Measurements from ENCODE around the gene SHB.

Gene SHB

DNA sequence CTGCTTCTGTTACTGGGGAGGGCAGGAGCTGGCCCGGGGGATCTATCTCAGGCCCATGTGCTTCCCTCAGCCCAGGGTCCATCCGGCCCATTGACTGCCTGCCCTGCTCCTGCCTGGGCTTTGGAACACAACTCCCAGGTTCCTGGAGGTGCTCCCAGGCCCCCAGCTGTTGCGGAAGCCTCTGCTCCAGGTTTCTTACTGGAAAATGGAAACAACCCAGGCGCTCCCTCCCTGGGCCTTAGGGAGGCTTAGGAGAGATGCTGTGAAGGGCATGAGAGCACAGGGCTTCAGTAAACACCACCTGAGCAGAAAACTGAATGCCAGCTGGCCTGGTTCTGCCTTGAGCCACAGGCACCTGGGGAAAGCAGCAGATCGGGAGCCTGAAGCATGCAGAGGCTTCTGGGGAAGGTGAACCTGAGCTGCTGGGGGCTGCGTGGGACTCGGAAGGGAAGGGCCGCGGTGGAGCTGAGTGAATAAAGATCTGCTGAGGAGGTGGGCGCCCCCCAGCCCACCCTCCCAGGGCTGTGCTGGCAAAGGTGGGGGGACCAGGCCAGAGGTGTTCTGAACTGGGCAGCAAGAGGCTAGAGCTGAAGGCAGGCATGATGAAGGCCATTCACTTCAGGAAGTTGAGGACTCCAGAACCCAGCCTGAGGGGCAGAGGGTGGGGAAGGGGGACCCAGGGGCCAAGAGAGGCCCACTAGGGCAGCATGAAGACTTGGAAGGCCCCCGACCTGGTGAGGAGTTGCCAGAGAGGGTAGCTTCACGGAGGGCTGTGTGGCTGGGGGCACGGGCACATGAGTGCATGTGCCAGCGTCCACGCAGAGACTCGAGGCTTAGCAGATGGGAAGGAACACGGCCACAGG lies 64.8 kb downstream of the SHB start:
- DNase-seq (ENCODE audit: low read depth) = no peak
- TF ChIP-seq, protein P1, sequence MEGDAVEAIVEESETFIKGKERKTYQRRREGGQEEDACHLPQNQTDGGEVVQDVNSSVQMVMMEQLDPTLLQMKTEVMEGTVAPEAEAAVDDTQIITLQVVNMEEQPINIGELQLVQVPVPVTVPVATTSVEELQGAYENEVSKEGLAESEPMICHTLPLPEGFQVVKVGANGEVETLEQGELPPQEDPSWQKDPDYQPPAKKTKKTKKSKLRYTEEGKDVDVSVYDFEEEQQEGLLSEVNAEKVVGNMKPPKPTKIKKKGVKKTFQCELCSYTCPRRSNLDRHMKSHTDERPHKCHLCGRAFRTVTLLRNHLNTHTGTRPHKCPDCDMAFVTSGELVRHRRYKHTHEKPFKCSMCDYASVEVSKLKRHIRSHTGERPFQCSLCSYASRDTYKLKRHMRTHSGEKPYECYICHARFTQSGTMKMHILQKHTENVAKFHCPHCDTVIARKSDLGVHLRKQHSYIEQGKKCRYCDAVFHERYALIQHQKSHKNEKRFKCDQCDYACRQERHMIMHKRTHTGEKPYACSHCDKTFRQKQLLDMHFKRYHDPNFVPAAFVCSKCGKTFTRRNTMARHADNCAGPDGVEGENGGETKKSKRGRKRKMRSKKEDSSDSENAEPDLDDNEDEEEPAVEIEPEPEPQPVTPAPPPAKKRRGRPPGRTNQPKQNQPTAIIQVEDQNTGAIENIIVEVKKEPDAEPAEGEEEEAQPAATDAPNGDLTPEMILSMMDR (IDR thresholded peaks at IDR 0.05; ENCODE audit: insufficient read depth, low read depth, low read length, missing control alignments) = no peak
- H3K4me3 ChIP-seq (ENCODE audit: low read depth, low read length) = no peak overlapping the region

DNA sequence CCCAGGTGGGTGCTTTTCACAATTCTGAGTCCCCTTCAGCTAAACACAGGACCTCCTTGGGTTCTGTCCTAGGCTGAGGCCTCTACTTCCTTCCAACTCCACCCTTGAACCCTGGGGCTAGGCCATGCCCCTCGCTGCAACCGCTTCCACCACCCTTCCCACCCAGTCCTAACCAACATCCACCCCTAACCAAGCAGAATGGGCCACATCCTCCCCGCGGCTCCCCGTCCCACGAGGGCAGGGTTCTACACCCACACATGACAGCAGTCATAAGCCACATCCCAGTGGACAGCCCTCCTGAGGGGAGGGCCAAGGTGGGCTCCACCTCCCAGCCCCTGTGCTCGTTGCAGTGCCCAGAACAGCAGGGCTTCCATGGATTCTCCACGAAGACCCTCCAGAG lies 65.8 kb downstream of the SHB start:
- DNase-seq (ENCODE audit: low read depth) = no peak
- no peak overlapping the region for H3K4me3 ChIP-seq (ENCODE audit: low read depth, low read length)
- TF ChIP-seq, protein P1 (IDR thresholded peaks at IDR 0.05; ENCODE audit: insufficient read depth, low read depth, low read length, missing control alignments) = no peak

DNA sequence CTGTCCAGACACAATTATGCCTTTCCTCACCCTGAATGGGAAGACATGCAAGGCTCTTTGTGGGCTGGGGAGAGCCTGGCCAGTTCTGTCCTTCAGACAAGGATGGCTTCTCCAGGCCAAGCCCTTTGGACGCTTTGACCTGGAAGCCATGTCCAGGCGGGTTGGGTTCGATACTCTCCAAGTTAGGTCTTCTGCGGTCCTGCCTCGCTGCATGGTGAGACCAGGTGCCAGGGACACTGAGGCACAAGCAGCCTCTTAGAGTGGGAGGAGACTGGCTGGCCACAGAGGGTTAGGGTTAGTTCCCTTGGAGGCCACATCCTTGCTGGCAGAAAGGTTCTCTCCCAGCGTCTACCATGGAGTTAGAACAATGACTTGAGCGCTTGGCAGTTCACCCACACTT lies 67.6 kb downstream of the SHB start:
- DNase-seq (ENCODE audit: low read depth) = no peak
- H3K4me3 ChIP-seq (ENCODE audit: low read depth, low read length) = no peak overlapping the region
- TF ChIP-seq, protein P1 (IDR thresholded peaks at IDR 0.05; ENCODE audit: insufficient read depth, low read depth, low read length, missing control alignments) = no peak

DNA sequence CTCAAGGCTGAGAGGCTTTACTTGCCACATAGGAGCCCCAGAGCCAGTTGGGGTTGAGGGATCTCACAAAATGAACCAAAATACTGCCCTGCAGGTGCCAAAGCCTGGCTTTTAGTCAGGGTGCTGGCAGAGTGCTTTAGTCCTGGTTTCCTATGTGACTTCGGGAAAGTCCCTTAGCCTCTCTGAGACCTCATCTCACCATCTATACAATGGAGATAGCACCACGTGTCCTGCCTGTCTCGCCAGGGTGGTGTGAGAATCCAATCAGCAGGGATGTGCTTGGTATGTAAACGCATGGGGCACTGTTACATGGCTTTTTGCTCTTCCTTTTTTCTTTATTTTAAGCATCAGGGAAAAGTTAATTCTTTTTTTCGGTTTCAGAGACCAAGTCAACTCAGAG lies 68.3 kb downstream of the SHB start:
- peak; percentile 68 for DNase-seq (ENCODE audit: low read depth)
- H3K4me3 ChIP-seq (ENCODE audit: low read depth, low read length) = no peak overlapping the region
- TF ChIP-seq, protein P1 (IDR thresholded peaks at IDR 0.05; ENCODE audit: insufficient read depth, low read depth, low read length, missing control alignments) = no peak

DNA sequence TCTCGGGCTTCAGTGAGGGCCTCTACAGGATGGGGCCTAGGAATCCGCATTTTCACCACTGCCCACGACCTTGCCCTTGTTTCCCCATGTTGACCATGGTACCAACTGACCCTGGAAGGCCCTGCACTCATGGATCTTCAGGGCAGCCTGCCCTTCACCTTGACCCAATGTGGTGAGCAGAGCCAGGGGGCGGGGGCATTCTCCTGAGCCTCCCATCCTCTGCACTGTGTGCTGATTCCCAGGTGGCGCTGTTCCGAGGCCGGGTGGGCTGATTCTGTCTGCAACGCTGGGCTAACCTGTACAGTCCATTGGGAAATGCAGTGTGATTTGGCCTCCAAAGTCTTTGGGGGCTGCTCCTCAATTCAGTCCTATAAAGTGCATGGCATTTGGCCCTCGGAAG lies 68.7 kb downstream of the SHB start:
- no peak overlapping the region for H3K4me3 ChIP-seq (ENCODE audit: low read depth, low read length)
- TF ChIP-seq, protein P1 (IDR thresholded peaks at IDR 0.05; ENCODE audit: insufficient read depth, low read depth, low read length, missing control alignments) = no peak
- no peak for DNase-seq (ENCODE audit: low read depth)

DNA sequence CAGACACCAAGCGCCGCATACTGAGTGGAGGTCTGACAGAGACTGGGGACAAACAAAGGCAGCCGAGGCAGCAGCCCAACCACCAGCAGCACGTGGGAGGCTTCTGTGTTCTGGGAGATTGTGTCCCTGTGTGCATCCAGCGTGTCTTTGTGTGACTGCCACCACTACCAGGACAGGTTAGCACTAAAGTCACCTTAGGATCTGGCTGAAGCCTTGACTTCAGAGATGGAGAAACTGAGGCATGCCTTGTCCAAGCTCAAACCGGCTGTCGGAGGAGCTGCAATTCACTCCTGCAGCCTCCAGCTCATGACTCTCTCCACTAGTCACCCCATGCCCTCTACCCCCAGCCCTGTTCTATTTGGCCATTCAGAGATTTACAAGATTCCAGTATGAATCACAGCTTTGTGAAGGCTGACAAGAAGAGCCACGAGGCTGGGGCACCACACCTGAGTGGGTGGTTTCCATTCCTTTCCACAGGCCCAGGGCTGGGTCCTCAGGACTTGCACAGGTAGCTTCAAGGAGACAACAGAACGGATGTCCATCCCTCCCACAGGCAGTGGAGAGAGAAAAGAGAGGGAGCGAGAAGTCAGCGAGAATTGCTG lies 69.3 kb downstream of the SHB start:
- DNase-seq (ENCODE audit: low read depth) = no peak
- TF ChIP-seq, protein P1 (IDR thresholded peaks at IDR 0.05; ENCODE audit: insufficient read depth, low read depth, low read length, missing control alignments) = no peak
- no peak overlapping the region for H3K4me3 ChIP-seq (ENCODE audit: low read depth, low read length)
